ENCODE results near the gene SAC3D1.
"Not testable (repeated sequence)": the region's sequence is repeated elsewhere in the genome, so short reads cannot be mapped to it uniquely, and the experiment has no call there.

The SAC3D1 gene

DNA sequence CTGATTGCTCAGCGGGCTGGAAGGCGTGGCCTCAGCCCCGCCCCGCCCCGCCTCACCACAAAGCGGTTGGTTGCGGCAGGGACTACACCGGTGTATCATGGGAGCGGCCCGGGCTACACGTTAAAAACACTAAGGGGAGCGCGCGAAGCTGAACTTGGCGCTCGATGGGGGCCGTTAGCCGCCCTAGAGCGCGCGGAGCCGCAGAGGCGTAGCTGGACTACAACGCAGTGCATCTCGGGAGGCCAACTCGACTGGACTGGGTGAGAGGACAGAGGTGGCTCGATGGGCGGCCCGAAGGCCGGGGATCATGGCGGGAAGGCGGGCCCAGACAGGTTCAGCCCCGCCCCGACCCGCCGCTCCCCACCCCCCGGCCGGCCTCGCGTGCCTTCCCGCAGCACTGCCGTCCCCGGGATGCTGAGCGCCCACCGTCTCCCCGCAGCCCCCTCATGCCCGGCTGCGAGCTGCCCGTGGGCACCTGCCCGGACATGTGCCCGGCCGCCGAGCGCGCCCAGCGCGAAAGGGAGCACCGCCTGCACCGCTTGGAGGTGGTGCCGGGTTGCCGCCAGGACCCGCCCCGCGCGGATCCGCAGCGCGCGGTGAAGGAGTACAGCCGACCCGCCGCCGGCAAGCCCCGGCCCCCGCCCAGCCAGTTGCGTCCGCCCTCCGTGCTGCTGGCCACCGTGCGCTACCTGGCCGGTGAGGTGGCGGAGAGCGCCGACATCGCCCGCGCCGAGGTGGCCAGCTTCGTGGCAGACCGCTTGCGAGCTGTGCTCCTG is at the start of gene SAC3D1:
Gene SAC3D1, plus strand, starts transcription at position 364 of the 776 bp plus-strand sequence. Its CDS starts 83 bp downstream, at position 447.
- DNase-seq (ENCODE audit: low read depth, low spot score) = peak; percentile 91

DNA sequence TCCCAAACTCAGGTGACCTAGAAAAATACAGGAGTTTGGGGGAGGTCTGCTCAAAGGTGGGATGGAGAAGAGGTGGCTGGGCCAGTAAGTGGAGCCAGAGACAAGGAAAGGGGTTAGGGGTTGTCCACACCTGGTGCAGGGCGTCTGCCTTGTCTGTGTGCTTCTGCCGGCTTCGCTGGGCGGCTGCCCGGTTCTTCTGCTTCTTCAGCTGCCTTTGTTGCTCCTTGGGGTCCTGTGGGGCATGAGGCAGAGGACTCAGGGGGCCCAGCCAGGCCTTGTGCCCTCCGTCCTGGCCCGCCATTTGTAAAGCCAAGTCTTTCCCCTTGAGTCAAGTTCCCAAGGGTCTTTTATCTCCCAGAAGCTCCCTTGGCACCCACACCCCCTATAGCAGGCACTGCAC is 46.7 kb upstream of the SAC3D1 start:
- no peak for DNase-seq (ENCODE audit: low read depth, low spot score)

DNA sequence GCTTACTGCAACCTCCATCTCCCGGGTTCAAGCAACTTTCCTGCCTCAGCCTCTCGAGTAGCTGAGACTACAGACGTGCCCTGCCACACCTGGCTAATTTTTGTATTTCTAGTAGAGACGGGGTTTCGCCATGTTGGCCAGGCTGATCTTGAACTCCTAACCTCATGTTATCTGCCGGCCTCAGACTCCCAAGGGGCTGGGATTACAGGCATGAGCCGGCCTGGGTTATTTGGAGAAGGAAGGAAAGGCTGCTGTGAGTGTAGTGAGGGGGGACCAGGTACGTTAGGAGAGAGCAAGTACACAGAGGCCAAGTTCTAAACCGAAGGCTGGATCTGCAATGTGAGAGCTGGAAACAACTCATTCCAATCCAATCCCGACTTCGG is 44.7 kb upstream of the SAC3D1 start:
- DNase-seq (ENCODE audit: low read depth, low spot score) = no peak

- no peak for DNase-seq (ENCODE audit: low read depth, low spot score)
Measured at GRCh38 chr11:64996710-64997380, 44.2 kb upstream of the SAC3D1 start, which contains the start of gene BATF2. TSS of gene BATF2 (minus strand) at chr11:64996971. CDS start at chr11:64996914, 57 bp downstream.

- DNase-seq (ENCODE audit: low read depth, low spot score) = no peak
Measured at GRCh38 chr11:64998141-64998540, 42.9 kb upstream of the SAC3D1 start.

DNA sequence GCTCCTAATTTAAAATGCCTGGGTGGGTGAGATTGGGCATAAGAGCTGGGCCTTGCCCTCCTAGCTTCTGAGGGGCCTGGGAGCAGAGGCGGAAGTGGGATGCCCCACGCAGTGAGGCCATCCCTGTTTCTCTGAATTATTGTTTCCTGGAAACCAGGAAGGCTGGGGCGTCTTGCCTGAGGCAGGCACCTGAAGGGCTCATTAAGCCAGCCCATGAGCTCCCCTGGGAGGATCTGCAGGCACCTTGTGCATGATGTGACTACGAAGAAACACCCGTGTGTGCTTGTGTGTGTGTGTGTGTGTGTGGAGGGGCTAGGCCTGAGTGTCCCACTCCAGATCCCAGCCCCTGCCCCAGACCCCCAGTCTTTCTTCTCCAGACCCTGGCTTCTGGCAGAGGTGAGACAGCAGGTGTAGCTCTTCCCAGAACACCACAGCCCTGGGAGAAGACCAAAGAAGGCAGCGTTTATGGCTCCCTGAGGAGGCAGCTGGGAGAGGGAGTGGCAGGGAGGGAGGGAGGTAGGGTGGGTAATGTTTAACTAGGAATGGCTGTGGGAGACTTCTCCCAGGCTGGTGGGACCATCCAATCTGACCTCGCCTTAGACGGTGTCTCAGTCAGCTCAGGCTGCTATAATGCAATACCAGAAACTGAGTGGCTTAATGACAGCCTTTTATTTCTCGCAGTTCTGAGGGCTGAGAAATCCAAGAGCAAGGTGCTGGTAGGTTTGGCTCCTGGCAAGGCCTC is 42.1 kb upstream of the SAC3D1 start:
- DNase-seq (ENCODE audit: low read depth, low spot score) = no peak

DNA sequence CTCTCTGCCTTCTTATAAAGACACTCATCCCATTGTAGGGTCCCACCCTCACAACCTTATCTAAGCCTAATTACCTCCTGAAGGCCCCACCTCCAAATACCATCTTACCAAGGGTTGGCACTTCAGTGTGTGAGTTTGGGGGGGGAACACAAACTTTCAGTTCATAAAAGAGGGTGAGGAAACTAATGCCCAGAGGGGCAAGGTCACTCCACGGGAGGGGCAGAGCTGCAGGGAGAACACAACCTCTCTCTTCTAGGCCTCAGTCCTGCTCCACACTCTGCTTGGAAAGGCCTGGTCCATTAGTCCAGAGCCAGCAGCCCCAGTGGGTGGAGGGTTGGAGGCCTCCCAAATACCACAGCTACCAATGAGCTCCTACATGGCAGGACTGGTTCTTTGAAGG is 41.5 kb upstream of the SAC3D1 start:
- no peak for DNase-seq (ENCODE audit: low read depth, low spot score)

DNA sequence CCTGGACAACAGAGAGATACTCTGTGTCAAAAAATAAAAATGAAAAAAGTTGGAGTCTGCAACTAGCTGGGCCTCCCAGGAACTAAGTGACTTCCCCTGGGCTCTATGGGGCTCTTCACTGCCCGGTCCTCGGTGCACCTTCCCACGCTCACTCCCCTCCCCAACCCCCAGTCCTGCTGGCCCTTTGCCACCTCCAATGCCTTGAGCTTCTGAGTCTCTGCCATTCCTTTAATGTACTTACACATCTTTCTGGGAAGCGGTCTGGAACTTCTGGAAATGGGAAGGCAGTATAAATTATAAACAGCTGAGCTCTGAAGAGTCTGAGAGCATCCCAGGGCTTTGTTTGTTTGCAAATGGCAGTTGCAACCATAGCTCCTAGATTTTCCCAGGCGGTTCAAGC is 38.3 kb upstream of the SAC3D1 start:
- DNase-seq (ENCODE audit: low read depth, low spot score) = no peak

DNA sequence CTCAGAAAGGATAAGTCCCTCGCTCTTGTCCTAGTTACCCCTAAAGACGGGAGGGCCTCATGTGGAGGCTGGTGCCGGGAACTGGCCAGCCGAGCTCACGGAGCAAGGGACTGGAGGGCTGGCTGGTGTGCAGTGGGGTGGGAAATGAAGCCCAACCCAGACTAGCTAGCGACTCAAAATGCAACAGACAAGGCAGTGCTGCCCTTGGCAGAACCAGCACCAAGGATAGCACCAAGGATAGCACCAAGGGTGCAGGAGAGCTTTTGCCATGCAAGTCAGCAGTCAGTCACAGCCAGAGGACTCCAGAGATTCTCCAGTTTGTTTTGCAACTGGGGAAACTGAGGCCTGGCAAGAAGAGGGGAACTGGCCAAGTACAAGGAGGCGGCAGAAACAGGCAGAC is 37.7 kb upstream of the SAC3D1 start:
- no peak for DNase-seq (ENCODE audit: low read depth, low spot score)

DNA sequence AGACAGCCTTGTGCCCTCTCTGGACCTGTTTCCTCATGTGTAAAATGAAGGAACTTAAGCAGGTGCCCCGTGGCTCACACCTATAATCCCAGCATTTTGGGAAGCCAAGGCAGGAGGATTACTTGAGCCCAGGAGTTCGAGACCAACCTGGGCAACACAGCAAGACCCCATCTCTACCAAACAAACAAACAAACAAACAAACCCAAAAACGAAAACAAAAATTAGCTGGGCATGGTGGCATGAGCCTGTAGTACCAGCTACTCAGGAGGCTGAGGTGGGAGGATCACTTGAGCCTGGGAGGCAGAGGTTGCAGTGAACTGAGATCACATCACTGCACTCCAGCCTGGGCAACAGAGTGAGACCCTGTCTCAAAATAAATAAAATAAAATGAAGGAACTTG is 37.0 kb upstream of the SAC3D1 start:
- DNase-seq (ENCODE audit: low read depth, low spot score) = not testable (repeated sequence)

GRCh38 chr11:65008016-65008415 is 33.0 kb upstream of the SAC3D1 start:
- DNase-seq (ENCODE audit: low read depth, low spot score) = no peak

DNA sequence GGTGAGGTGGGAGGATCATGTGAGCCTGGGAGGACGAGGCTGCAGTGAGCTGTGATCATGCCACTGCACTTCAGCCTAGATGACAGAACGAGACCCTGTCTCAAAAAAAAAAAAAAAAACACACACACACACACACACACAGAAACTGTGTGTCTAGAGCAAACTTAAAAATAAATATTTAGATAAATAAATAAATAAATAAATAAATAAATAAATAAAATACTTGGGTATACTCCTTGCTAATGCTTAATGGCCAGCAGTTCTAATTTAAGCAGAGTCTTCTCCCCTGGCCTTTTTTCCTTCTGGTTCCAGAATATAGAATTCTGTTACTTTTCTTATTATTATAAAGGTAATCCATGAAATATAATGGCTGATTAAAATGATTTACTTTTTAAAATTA is 32.1 kb upstream of the SAC3D1 start:
- DNase-seq (ENCODE audit: low read depth, low spot score) = no peak

DNA sequence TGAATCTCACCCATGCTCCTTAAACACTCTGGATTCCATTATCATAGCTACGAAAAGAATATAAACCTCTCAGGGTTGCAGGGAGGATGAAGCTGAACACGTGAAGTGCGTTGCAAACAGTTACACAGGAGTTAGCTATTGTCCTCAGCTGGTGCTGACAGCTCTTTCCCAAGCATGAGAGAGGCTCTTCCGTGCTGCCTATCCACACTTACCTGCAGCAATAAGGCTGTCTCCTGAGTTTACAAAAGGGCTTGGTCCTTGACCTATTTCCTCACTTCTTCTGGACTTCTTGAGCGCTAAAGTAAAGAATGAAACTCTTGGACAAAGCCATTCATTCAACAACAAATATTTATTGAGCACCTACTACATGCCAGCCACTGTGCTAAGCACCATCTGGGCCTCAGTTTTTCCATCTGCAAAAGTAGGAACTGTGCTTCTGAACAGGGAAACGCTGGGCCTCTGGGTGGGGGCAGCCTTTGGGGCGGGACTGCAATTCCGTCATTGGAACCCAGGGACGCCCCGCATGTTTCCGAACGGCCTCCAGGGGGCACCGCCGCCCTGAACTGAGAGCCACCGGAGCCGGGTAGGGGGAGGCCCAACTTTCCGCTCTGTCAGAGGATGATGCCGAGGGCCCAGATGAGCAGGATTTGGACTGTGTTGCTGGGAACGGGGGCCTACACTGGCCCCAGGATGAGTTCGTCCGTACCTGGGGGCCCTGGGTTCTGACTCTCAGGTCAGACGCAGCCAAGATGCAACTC is 27.7 kb upstream of the SAC3D1 start:
- peak; percentile 40 for DNase-seq (ENCODE audit: low read depth, low spot score)

GRCh38 chr11:65013888-65014725 is 26.9 kb upstream of the SAC3D1 start, which contains the start of gene ARL2:
TSS of gene ARL2 (plus strand) at chr11:65014160. CDS start at chr11:65014208, 48 bp downstream.
- peak; percentile 69 for DNase-seq (ENCODE audit: low read depth, low spot score)

DNA sequence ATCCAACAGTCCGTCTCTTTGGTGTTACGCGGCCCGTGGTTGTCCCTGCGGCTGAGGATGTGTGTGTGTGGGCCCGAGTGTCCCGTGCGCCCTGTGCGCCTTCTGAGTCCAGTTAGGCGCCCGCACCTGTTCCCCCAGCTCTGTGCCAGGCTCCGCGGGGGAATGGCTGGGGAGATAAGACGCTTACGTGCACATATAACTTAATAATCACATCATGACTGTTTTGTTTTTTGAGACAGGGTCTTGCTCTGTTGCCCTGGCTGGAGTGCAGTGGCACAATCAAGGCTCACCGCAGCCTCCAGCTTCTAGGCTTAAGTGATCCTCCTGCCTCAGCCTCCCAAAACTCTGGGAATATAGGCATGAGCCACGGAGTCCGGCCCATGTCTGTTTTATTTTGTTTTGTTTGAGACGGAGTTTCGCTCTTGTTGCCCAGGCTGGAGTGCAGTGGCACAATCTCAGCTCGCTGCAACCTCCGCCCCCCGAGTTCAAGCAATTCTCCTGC is 26.2 kb upstream of the SAC3D1 start:
- no peak for DNase-seq (ENCODE audit: low read depth, low spot score)

- no peak for DNase-seq (ENCODE audit: low read depth, low spot score)
Measured at GRCh38 chr11:65016705-65017104, 24.3 kb upstream of the SAC3D1 start.

DNA sequence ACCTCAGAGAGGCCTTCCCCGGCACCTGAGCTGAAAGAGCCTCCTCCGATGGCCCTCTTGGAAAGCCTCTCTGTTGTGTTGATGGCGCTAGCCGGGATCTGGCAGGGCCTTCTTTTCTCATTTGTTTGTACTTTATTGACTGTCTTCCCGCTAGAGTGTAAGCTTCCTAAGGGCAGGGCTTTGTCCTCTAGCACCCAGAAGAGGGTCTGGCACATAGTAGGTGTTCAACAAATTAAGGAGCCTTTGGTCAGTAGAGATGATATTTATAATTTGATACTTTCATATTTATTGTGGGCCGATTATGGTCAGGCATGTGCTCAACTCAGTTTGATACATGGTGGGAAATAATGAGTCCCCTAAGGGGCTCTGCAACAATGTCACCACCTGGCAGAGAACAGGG is 23.1 kb upstream of the SAC3D1 start:
- DNase-seq (ENCODE audit: low read depth, low spot score) = no peak

GRCh38 chr11:65019824-65020223 is 21.2 kb upstream of the SAC3D1 start:
- no peak for DNase-seq (ENCODE audit: low read depth, low spot score)

DNA sequence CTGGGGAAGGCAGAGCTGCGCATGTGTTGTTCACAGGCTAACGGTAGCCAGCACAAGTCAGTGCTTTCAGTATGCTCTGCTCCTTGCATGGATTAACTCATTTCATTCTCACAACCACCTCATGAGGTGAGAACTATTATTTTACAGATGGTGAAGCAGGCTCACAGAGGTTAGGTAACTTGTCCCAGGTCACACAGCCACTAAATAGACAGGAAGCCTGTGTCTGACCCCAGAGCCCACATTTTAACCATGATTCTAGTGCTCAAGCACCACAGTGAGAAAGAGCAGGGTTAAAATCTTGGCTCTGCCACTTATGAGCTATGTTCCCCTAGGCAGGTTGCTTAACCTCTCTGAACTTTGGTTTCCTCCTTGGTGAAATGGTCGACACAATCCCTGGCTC is 20.0 kb upstream of the SAC3D1 start:
- DNase-seq (ENCODE audit: low read depth, low spot score) = no peak

- DNase-seq (ENCODE audit: low read depth, low spot score) = no peak
Measured at GRCh38 chr11:65021509-65021908, 19.5 kb upstream of the SAC3D1 start.

Measured in iPS DF 19.7 (cell line).